Measurements from ENCODE around the gene ITPR1.

ITPR1 gene

DNA sequence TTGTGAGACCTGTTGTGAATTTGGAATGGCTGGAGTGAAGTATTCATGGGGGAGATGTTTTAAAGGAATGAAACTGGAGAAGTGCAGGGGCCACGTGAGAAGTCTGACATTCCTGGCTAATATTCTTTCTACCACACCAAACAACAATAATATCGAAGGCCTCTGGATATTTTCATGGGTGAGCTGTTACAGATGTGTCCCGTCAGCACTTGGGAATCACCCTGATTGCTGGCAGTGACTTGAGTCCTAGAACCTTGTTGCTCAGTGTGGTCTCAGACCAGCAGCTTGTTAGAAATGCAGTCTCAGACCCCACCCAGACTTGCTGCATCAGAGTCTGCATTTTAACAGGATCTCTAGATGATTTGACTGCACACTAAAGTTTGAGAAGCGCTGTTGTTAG lies 113.8 kb downstream of the ITPR1 start:
- Histone ChIP-seq H3K36me3 (ENCODE audit: insufficient read depth, low read length) (no peaks in the 10 kb centered on the region), H3K9ac (ENCODE audit: low read depth, low read length, poor library complexity, severe bottlenecking) (no peak overlapping the region), H3K79me2 (ENCODE audit: insufficient read depth, low read length) (peaks cover 25% of the 10 kb centered on the region; the same call in 1 of the 2 replicates)

DNA sequence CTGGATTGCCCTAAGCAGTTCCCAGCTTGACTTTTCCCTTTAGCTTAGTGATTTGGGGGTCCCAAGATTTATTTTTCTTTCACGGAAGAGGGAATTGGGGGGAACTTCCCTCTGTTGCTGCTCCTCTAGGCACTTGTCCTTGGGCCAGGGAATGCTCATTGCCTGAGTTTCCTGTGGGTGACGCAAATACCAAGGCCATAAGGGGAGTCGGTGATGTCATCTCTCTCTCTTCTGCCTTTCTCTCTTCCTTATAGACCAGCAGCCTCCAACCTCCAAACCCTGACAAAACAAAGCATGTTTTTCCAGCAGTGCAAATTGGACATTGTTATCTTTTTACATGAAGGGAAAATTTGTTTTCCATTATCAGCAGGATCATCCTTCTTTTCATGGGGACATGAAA lies 120.2 kb downstream of the ITPR1 start:
- no peaks in the 10 kb centered on the region for H3K36me3 ChIP-seq (ENCODE audit: insufficient read depth, low read length)
- no peak overlapping the region for H3K4me3 ChIP-seq (ENCODE audit: low read length, poor library complexity, severe bottlenecking)
- no peak overlapping the region for H3K4me2 ChIP-seq (ENCODE audit: low read depth, low read length, poor library complexity, severe bottlenecking)
- H3K9ac ChIP-seq (ENCODE audit: low read depth, low read length, poor library complexity, severe bottlenecking), result no peak overlapping the region
- no peaks in the 10 kb centered on the region for H3K9me3 ChIP-seq (ENCODE audit: insufficient read depth, low read depth, low read length)
- TF ChIP-seq, protein P1, sequence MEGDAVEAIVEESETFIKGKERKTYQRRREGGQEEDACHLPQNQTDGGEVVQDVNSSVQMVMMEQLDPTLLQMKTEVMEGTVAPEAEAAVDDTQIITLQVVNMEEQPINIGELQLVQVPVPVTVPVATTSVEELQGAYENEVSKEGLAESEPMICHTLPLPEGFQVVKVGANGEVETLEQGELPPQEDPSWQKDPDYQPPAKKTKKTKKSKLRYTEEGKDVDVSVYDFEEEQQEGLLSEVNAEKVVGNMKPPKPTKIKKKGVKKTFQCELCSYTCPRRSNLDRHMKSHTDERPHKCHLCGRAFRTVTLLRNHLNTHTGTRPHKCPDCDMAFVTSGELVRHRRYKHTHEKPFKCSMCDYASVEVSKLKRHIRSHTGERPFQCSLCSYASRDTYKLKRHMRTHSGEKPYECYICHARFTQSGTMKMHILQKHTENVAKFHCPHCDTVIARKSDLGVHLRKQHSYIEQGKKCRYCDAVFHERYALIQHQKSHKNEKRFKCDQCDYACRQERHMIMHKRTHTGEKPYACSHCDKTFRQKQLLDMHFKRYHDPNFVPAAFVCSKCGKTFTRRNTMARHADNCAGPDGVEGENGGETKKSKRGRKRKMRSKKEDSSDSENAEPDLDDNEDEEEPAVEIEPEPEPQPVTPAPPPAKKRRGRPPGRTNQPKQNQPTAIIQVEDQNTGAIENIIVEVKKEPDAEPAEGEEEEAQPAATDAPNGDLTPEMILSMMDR (conservative IDR thresholded peaks at IDR 0.05; ENCODE audit: low read length), result no peak
- H4K20me1 ChIP-seq (ENCODE audit: insufficient read depth, low read length, poor library complexity, severe bottlenecking), result no peaks in the 10 kb centered on the region
- no peaks in the 10 kb centered on the region for H3K4me1 ChIP-seq (ENCODE audit: insufficient read depth, low read length, poor library complexity, severe bottlenecking)
- no peaks in the 10 kb centered on the region for H3K9me2 ChIP-seq (replicated peaks; ENCODE audit: low read depth, low read length)
- H2AFZ ChIP-seq (ENCODE audit: low read length), result no peak overlapping the region
- H3K27me3 ChIP-seq (ENCODE audit: insufficient read depth, low read length, poor library complexity, severe bottlenecking), result no peaks in the 10 kb centered on the region
- no peaks in the 10 kb centered on the region for H3F3A ChIP-seq (ENCODE audit: low read depth)
- peaks cover 16% of the 10 kb centered on the region; the same call in 1 of the 2 replicates for H3K79me2 ChIP-seq (ENCODE audit: insufficient read depth, low read length)

More for the DNA sequence above, 113.8 kb downstream of the ITPR1 start:
- no peaks in the 10 kb centered on the region for H3K4me1 ChIP-seq (ENCODE audit: insufficient read depth, low read length, poor library complexity, severe bottlenecking)
- peaks cover 6% of the 10 kb centered on the region for H4K20me1 ChIP-seq (ENCODE audit: insufficient read depth, low read length, poor library complexity, severe bottlenecking)
- H3K9me2 ChIP-seq (replicated peaks; ENCODE audit: low read depth, low read length), result no peaks in the 10 kb centered on the region
- no peaks in the 10 kb centered on the region for H3K9me3 ChIP-seq (ENCODE audit: insufficient read depth, low read depth, low read length)
- no peak for TF ChIP-seq EZH2phosphoT487 (IDR thresholded peaks at IDR 0.05; ENCODE audit: borderline replicate concordance)
- no peaks in the 10 kb centered on the region for H3F3A ChIP-seq (ENCODE audit: low read depth)
- H3K4me3 ChIP-seq (ENCODE audit: low read length, poor library complexity, severe bottlenecking), result no peak overlapping the region
- H2AFZ ChIP-seq (ENCODE audit: low read length), result no peak overlapping the region
- no peak overlapping the region for H3K4me2 ChIP-seq (ENCODE audit: low read depth, low read length, poor library complexity, severe bottlenecking)
- H3K27me3 ChIP-seq (ENCODE audit: insufficient read depth, low read length, poor library complexity, severe bottlenecking), result no peaks in the 10 kb centered on the region

- Histone ChIP-seq H3F3A (ENCODE audit: low read depth) (no peaks in the 10 kb centered on the region), H3K36me3 (ENCODE audit: insufficient read depth, low read length) (no peaks in the 10 kb centered on the region), H3K4me2 (ENCODE audit: low read depth, low read length, poor library complexity, severe bottlenecking) (no peak overlapping the region), H2AFZ (ENCODE audit: low read length) (no peak overlapping the region), H3K9me2 (replicated peaks; ENCODE audit: low read depth, low read length) (no peaks in the 10 kb centered on the region), H4K20me1 (ENCODE audit: insufficient read depth, low read length, poor library complexity, severe bottlenecking) (no peaks in the 10 kb centered on the region), H3K27me3 (ENCODE audit: insufficient read depth, low read length, poor library complexity, severe bottlenecking) (no peaks in the 10 kb centered on the region), H3K4me3 (ENCODE audit: low read length, poor library complexity, severe bottlenecking) (no peak overlapping the region), H3K4me1 (ENCODE audit: insufficient read depth, low read length, poor library complexity, severe bottlenecking) (no peaks in the 10 kb centered on the region), H3K79me2 (ENCODE audit: insufficient read depth, low read length) (peaks cover 16% of the 10 kb centered on the region; the same call in 1 of the 2 replicates), H3K9me3 (ENCODE audit: insufficient read depth, low read depth, low read length) (no peaks in the 10 kb centered on the region), H3K9ac (ENCODE audit: low read depth, low read length, poor library complexity, severe bottlenecking) (no peak overlapping the region)
- TF ChIP-seq, protein P1 (conservative IDR thresholded peaks at IDR 0.05; ENCODE audit: low read length), result no peak
- no peak for TF ChIP-seq EZH2phosphoT487 (IDR thresholded peaks at IDR 0.05; ENCODE audit: borderline replicate concordance)
Observed at GRCh38 chr3:4614070-4614469, 120.9 kb downstream of the ITPR1 start.

DNA sequence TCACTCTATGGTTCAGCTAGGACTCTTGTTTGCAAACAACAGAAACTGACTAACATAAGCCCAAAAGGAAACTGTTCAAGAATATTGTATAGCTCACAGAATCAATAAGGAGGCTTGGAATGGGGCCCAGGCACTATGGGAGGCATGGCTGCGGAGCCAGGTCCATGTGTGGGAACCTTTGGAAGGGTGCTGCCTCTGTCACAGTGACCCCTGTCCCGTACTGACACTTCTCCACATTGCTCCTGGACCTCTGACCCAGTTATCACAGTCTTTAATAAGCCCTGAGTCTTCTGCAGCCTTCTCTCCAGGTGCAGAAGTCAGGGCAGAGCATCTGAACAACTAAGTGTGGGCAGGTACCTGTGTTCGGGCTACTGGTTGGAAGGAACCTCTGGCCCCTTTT lies 121.8 kb downstream of the ITPR1 start:
- H3K79me2 ChIP-seq (ENCODE audit: insufficient read depth, low read length), result peaks cover 12% of the 10 kb centered on the region; the same call in 1 of the 2 replicates
- no peaks in the 10 kb centered on the region for H3K36me3 ChIP-seq (ENCODE audit: insufficient read depth, low read length)
- H3K4me1 ChIP-seq (ENCODE audit: insufficient read depth, low read length, poor library complexity, severe bottlenecking), result no peaks in the 10 kb centered on the region
- no peak overlapping the region for H3K9ac ChIP-seq (ENCODE audit: low read depth, low read length, poor library complexity, severe bottlenecking)
- H3K4me3 ChIP-seq (ENCODE audit: low read length, poor library complexity, severe bottlenecking), result no peak overlapping the region
- H3K27me3 ChIP-seq (ENCODE audit: insufficient read depth, low read length, poor library complexity, severe bottlenecking), result no peaks in the 10 kb centered on the region
- H2AFZ ChIP-seq (ENCODE audit: low read length), result no peak overlapping the region
- no peaks in the 10 kb centered on the region for H4K20me1 ChIP-seq (ENCODE audit: insufficient read depth, low read length, poor library complexity, severe bottlenecking)
- no peaks in the 10 kb centered on the region for H3K9me2 ChIP-seq (replicated peaks; ENCODE audit: low read depth, low read length)
- no peaks in the 10 kb centered on the region for H3K9me3 ChIP-seq (ENCODE audit: insufficient read depth, low read depth, low read length)
- no peak for TF ChIP-seq EZH2phosphoT487 (IDR thresholded peaks at IDR 0.05; ENCODE audit: borderline replicate concordance)
- TF ChIP-seq, protein P1 (conservative IDR thresholded peaks at IDR 0.05; ENCODE audit: low read length), result no peak
- H3F3A ChIP-seq (ENCODE audit: low read depth), result no peaks in the 10 kb centered on the region
- no peak overlapping the region for H3K4me2 ChIP-seq (ENCODE audit: low read depth, low read length, poor library complexity, severe bottlenecking)

Measured in Loucy (cell line).